IPS DF 4.7 (cell line): ENCODE data around the gene NXNL1.

Source experiments
- DNase-seq: peaks from one replicate; pipeline ENCODE4 v3.0.0-alpha.2; 2013; ENCODE audit warnings: low spot score; ENCODE audit errors: extremely low read depth

NXNL1 gene

DNA sequence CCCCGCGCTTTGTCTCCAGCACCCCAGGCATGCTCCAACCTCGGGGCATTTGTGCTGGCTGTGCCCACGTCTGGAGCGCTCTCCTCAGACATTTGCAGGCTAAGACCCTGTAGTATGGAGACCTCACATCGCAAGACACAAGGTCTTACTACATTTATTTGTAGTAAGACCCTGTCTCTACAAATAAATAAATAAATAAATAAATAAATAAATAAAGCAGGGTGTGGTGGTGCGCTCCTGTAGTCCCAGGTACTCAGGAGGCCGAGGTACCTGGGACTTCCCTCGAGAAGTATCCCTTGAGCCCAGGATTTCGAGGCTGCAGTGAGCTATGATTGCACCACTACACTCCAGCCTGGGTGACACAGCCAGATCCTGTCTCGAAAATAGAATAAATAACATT, 4.6 kb downstream of the NXNL1 start:
- DNase-seq = no peak

DNA sequence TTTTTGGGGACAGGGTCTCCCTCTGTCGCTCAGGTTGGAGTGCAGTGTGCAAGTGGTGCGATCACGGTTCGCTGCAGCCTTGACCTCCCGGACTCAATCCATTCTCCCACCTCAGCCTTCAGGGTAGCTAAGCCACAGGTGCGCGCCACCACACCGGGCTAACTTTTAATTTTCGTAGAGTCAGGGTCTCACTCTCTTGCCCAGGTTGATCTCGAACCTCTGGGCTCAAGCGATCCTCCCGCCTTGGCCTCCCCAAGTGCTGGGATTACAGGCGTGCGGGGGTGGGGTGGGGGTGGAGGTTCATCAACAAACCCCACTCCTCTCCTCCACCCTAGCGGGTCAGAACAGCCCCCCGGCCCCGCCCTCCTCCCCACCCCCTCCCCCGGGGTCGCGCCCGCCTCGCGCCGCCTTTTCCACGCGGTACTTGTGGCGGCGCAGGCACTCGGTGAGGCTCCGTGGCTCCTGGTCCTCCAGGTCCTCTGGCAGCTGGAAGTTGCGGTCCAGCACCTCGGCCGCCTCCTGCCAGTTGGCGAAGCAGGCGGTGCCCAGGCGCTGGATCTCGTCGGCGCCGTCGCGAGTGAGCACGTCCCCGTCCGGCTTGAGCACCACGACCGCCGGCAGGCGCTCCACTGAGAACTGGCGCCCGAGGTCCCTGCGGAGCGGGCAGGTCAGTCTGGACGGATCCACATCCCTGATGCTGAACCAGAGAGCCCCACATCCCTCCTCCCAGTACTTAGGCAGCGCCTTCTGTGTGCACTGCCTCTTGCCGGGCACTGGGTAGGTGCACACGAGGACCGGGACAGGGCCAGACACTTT, 5.2 kb downstream of the NXNL1 start:
- no peak for DNase-seq

DNA sequence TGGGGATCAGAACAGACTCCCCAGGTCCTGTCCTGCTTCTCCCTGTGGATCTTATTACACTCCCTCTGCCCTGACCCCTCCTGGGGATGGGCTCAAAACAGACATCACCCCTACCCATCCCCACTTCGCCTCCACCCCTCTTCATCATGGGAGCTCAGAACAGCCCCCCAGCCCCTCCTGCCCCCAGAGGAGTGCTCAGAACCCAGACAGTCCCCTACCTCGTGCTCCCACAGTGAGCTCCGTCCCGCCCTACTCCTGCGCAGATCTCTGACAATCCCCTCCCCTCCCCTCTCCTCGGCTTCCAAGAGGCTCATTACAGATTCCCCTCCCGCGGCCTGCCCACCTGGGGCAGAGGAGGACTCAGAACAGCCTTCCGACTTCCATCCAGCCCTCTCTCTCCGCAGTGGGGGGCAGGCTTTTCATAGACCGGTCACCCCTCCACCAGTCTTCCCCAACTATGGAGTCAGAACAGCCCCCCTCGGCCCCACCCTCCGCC, 6.1 kb downstream of the NXNL1 start:
- no peak for DNase-seq

DNA sequence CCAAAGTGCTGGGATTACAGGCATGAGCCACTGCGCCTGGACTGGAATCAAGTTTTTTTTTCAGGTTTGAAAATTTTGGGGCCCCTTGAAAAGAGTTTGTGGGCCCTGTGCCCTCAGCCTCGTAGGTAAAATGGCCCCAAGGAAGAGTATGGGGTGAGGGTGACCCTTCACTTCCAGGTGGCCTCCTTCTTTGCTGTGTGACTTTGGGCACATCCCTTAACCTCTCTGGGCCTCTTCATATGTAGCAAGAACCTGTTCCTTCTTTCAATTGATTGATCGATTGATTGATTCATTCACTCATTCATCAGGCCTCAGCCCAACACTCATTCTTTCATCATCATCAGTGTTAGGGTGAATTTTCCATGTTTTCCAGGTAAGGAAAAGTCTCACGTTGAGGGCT, 8.9 kb downstream of the NXNL1 start:
- DNase-seq = no peak

DNA sequence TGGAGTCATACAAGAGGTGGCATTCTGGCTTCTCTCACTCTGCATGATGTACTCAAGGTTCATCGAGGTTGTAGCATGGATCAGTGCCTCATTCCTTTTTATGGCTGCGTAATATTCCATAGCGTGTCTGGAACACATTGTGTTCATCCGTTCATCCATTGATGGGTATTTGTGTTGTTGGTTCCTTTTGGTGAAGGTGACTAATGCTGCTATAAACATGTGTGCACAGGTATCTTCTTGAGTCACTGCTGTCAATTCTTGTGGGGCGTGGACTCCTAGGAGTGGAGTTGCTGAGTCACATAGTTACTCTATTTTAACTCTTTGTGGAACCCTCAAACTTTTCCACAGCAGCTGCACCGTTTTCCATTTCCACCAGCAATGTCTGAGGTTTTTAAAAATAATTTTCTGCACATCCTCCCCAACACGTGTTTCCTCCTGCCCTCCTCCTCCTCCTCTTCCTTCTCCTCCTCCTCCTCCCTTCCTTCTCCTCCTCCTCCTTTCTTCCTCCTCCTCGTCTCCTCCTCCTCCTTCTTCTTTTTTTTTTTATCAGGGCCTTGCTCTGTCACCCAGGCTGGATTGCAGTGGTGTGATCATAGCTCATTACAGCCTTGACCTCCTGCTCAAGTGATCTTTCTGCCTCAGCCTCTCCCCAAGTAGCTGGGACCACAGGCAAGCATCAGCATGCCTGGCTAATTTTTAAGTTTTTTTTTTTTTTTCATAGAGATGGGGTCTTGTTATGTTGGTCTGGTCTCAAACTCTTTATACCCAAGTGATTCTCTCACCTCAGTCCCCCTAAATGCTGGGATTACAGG, 10.3 kb downstream of the NXNL1 start:
- no peak for DNase-seq

DNA sequence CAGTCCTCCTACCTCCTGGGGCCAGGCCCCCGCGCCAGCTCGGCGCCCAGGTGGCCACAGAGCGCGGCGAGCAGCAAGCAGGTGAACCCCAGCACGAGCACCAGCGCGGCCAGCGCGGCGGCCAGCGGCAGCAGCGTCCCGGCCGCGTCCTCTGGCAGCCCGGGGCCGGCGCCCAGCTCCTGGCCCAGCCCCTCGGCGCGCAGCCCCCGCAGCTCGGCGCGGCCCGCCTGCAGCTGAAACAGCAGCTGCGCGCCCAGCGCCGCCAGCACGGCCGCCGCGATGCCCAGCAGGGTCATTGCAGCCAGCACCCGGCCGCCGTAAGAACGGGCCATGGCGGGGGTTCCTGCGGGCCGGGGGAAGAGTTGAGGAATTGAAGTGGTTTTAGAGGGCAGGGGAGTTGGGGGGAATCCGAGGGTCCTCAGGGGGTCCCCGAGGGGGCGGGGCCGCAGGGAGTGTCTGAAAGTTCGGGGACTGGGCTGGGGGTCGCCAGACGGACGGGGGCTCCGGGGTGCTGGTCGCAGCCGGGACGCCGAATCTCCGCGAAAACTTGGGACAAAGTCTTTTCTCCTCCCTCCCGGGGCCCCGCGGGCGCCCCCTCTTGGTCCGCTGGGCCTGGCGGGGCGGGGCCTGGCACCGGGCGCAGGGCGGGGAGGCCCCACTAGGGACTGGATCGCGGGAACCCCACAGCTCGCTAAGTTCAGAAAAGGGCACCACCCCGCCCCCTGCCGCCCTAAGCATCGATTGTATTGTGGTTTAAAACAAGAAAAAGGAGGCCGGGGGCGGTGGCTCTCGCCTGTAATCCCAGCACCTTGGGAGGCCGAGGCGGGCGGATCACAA, 12.4 kb downstream of the NXNL1 start, which contains the start of gene TMEM221:
TMEM221 (minus strand) TSS at position 538 of the 837 bp plus-strand sequence; CDS start at position 332, 206 bp downstream.
- DNase-seq = no peak

DNA sequence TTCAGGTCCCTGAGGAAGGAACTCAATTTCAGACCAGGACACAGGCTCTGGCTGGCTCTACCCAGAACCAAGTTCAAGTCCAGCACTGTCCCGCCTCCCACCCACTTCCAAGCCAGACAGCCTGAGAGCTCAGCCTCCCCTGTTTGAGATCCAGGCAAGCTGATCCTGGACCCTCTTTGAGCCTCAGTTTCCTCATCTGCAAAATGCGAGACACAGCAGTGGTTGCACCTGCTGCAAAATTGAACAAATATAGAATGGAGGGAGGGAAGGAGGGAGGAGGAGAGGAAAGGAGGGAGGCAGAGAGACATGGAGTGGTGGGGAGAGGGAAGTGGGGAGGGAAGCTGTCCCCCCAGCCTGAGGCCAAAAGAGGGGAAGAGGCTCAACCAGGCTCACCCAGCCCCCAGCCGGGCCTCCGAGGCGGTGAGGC, 13.0 kb downstream of the NXNL1 start:
- no peak for DNase-seq

DNA sequence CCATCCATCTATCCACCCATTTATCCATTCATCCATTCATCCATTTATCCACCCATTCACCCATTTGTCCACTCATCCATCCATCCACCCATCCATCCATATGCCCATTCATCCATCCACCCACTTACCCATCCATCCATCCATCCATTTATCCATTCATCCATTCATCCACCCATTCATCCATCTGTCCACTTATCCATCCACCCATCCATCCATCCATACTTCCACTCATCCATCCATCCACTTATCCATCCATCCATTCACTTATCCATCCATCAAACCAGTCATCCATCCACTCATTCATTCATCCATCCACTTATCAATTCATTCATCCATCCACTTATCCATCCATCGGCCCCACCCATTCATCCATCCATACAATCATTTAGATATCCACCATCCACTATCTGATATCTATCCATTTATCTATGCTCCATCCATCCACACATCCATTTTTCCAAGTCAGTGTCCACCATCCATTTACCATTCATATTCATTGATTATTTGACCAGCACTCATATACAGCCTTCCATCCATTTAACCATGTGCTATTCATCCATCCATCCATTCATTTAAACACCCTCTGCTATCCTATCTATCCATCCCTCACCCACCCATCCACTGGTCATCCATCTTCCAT, 15.1 kb downstream of the NXNL1 start:
- DNase-seq = no peak

DNA sequence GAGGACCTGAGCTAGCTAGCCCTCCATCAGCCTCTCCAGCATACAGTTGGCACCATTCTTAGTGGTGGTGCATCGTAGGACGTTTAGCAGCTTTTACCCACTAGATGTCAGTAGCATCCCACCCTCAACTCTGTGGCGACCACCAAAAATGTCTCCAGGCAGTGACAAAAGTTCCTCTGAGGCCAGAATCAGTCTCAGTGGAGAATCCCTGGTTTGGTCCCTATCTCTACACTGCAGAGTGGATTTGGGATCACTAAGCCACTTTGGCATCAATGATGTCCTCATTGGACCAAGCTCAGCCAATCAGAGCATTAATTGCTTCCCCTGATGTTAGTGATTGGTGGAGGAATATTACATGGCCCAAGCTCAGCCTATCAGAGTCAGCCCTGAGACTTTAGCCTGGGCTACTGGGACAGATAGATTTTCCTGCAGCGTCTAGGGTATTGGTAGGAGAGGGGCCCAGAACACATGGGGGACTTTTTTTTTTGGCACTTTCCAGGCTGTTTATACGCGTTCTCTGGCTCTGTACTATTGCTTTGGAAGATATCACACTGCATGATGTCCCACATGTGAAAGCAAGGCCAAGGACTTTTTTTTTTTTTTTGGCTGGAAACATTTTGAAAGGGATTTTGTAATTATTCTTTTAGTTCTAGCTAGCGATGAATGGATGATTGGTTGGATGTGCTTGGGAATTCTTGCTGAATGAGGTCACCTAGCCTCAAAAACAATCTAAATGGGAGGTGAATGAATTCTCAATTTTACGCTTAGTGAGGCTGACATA, 19.3 kb downstream of the NXNL1 start:
- no peak for DNase-seq

DNA sequence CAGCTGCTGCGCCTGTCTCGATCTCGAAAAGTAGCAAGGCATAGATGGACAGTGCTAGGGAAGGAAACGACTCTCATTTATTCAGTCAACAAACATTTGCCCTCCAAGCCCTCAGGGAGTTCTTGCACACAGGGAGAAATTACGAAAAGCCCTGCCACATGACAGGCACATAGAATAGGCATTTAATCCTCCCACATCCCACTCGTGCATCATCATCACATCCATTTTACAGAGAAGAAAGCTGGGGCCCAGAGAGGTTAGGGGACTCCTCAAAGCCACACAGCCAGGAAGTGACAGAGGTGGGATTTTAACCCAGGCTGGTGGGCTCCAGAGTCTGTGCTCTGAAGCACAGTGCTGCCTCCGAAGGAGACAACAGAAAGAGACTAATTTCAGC, 23.9 kb downstream of the NXNL1 start:
- DNase-seq = no peak

DNA sequence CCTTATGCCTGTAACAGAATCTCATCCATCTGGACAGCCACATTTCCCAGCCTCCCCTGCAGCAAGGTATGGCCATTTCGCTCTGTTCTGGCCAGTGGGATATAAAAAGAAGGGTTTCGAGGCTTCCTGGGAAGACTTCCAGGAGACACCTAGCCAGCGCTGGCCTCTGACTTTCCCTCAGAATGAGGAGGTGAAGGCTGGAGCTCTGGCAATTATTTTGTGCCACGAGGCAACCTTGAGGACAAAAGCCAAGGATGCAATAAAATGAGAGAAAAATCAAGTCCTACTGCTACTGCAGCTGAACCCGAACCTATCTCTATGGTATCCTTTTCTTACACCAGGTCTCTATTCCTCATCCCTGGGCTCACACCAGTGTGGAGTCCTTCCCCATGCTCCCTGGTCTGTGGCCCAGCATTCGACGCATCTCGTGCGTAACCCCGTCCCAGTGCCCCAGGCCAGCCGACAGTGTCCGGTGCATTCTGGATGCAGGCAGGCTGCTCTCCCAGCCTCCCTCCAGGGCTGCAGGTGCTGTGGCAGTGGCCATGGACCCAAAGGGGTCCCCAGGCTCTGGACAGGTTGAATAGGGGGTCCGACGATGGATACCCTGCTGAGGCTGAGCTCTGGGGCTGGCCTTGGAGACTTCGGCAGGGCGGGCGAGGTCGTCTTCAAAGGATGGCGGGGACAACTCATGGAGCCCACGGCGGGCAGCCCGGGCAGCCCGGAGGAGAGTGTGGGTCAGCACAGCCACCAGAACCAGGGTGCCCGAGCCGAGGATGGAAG, 24.4 kb downstream of the NXNL1 start:
- DNase-seq = no peak

DNA sequence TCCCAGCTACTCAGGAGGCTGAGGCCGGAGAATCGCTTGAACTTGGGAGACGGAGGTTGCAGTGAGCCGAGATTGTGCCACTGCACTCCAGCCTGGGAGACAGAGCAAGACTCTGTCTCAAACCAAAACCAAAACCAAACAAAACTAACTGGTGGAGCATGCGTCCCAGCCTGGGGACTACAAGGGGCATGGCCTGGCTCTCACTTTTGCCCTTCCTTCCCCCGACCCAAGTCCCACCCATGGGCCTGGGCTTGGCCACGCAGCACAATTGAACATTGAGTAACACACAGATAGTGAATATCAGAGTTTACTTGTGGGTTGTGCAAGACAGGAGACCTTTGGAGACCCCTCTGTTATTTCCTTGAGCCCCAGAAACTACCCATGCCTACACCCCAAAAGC, 25.5 kb downstream of the NXNL1 start:
- DNase-seq = no peak

DNA sequence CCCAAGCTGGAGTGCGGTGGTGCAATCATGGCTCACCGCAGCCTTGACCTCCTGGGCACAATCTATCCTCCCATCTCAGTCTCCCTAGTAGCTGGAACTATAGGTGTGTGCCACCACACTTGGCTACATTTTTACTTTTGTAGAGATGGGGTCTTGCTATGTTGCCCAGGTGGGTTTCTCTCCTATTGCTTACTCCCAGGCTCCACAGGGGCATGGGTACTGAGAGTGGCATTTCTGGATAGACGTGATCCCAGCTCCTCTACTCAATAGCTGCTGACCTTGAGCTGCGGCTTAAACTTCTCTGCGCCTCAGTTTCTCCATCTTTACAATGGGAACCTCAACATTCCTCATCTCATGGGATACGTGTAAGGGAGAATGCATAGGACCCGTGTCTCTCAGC, 29.3 kb downstream of the NXNL1 start:
- DNase-seq = no peak

DNA sequence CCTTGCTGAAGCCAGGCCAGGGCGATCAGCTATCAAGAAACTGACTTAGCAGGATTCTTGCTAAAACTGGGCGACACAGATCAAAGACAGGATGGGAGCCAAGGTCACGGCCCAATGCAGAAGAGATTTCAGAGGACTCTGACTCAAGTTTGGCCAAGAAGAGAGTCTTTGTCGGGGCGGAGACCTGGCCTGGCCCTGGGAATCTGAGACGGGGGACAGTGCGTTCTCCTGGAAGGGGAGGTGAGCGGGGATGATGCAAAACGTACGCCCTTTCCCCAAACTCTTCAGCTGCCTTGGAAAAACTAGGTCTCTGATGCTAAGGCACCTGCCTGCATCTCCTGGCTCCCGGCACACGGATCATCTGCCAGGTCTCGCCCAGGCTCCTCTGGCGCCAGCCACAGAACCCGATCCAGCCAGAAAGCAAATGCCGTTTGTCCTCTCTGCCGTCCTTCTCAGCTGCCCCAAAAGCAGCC, 31.0 kb downstream of the NXNL1 start:
- DNase-seq = no peak

DNA sequence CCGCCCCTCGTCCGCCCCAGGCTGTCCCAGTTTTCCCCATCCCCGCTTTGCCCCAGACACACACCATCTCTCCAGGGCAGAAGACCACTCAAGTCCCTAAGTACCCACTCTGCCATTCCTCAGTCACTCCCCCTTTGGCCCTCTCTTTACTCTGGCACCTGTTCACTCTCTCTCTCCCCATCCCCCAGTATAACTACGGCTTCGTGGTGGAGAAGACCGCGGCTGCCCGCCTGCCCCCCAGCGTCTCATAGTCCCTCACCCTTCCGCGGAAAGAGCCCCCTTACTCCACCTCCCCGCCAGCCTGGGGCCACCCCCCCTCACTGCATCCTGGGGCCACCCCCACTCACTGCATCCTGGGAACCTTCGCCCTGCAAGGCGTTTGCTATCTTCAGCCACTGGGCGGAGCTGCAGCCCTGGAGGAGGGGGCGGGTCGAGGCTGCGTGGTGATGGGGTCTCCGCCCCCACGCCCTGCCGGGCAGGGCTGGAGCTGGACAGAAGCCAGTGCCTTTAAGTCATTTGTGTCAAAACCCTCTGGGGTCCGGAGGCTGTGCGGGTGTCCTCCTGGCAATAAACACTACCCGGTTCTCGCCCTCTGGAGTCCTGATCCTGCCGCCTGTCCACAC, 35.9 kb downstream of the NXNL1 start:
- no peak for DNase-seq

DNA sequence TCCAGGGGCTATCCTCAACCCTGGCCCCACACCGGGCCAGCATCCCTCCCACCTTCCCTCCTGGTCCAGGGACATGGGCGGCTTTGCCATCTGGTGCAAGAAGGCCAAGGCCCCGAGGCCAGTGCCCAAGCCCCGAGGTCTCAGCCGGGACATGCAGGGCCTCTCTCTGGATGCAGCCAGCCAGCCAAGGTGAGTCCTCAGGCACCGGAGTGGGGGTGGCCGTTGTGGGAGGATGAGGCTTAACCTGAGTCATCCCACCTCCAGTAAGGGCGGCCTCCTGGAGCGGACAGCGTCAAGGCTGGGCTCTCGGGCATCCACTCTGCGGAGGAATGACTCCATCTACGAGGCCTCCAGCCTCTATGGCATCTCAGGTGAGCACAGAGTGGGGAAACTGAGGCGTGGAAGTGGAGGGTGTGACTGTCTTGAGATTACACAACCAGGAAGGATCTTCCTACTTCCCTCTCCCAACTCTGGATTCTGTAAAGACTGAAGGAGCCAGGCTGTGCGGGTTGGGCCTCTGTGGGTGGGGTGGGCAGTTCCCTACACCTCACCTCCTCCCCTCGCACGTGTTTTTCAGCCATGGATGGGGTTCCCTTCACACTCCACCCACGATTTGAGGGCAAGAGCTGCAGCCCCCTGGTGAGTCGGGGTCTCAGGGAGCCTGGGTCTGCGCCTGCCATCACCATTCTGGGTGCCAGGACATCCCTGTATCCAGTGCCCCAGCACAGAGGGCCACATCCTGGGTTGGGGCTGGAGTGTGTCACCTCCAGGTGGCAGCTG, 37.1 kb downstream of the NXNL1 start:
- no peak for DNase-seq

DNA sequence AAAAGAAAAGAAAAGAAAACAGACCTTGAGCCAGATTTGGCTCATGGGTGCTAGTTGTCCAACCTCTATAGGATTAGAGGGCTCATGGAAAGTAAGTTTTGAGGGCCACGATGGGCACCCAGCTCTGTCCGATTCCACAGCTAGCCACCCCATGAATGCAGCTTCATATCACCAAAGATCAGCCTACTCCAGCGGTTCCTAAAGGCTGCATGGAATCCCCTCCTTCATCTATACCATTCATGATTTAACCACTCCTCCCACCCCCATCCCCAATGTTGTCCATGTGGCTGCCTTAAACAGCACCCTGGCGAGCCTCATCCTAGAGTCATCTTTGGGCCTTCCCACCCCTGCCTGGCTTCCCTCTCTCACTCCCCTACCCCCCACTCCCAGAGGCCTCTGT, 38.8 kb downstream of the NXNL1 start:
- no peak for DNase-seq

DNA sequence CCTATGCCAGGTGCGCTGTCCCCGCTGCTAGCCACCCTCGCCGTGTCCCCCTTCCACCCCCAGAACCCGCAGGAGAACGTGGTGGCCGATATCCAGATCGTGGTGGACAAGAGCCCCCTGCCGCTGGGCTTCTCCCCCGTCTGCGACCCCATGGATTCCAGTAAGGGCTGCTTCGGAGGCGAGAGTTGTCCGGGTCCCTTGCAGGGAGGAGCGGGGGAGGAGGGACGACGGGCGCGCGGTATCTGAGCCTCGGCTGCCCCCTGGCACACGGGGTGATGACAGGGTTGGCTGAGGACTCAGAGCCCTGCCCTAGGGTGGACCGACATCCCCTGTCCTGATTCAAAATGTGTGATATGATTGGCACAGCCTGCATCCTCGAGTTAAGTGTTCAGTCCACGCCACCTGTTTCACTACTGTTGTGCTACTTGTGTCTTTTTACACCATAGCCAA, 40.2 kb downstream of the NXNL1 start:
- DNase-seq = no peak
